Activated naive CD4-positive, alpha-beta T cell treated with anti-CD3 and anti-CD28 coated beads, Interleukin-2, amount 50 U/mL, for 72 hours (primary cell): Measurements from ENCODE around the gene KRTAP12-4. TPM values are rescaled to one million over a fixed set of nuclear protein-coding genes. Genes with fewer than 3 reads are reported as not detected.
"Not testable (repeated sequence)": the region's sequence is repeated elsewhere in the genome, so short reads cannot be mapped to it uniquely, and the experiment has no call there.

Experiments used
- ATAC-seq, 2 donors: fragments of 150-1000 bp; cut with Tn5 transposase; 2 replicates each; pipeline ENCODE4 v1.10.0; 2021; ENCODE audit warnings: mild to moderate bottlenecking in 2 of 2, moderate library complexity in 2 of 2
- DNase-seq, 2 donors: peaks; one replicate each; pipeline ENCODE4 v3.0.0; 2021 to 2022; ENCODE audit warnings: low spot score in 2 of 2
- H3K27ac Mint-ChIP-seq, 2 donors: one replicate each; pipeline ENCODE4 v1.8.0; 2022; ENCODE audit warnings: mild to moderate bottlenecking in 2 of 2, mixed read lengths in 2 of 2
- H3K36me3 Mint-ChIP-seq, 2 donors: one replicate each; pipeline ENCODE4 v1.8.0; 2022; ENCODE audit warnings: mixed read lengths in 2 of 2
- H3K9me3 Mint-ChIP-seq, 2 donors: one replicate each; pipeline ENCODE4 v1.8.0; 2022; ENCODE audit warnings: mixed read lengths in 2 of 2
- total RNA-seq, 2 donors: library from RNA; stranded (reverse); gene quantifications; one replicate each; pipeline ENCODE4 v1.2.3, GENCODE V29; 2022

Gene KRTAP12-4
- not detected for total RNA-seq

DNA sequence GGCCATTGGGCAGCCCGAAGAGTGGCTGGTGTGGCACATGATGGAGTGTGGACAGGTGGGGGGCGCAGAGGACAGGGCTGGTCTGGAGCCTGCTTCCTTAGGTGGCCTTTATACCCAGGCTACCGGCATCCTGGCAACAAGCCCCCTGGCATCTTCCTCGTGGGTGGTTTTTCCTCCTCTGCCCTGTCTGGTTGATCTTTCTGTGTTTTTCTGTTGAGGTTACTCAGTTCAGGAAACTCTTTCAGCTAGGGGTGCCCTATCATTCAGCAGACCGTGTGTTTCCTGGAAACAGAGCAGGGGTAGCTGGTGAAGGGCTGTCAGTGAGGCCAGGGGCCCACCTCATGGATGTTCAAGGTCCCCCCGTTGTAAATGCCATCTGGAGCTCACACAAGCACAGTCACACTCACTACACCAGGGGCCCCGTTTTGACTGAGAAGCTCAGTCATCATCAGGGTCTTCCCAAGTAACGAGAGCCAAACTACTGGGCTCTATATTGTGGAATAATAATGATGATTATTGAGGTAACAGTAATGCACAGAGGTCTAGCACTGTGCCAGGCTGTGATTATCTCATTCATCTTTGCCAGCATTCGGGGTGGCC lies at the start of gene KRTAP12-4:
TSS of gene KRTAP12-4 (minus strand) at position 84 of the 600 bp plus-strand sequence. CDS start at position 39, 45 bp downstream.
- no peak for DNase-seq
- no peak for ATAC-seq
- Mint-ChIP-seq H3K36me3 (peaks cover 25 to 46% of the 10 kb centered on the region in 2 donors), H3K9me3 (peaks cover 19 to 35% of the 10 kb centered on the region in 2 donors), H3K27ac (no peak within 1 kb of the TSS)

- Mint-ChIP-seq H3K36me3 (peaks cover 21 to 23% of the 10 kb centered on the region in 2 donors), H3K9me3 (peaks cover 7 to 14% of the 10 kb centered on the region in 2 donors), H3K27ac (no peak overlapping the region)
- ATAC-seq, result no peak
- DNase-seq, result no peak
These were observed 49.5 kb upstream of the KRTAP12-4 start for GRCh38 chr21:44703731-44704635.

DNA sequence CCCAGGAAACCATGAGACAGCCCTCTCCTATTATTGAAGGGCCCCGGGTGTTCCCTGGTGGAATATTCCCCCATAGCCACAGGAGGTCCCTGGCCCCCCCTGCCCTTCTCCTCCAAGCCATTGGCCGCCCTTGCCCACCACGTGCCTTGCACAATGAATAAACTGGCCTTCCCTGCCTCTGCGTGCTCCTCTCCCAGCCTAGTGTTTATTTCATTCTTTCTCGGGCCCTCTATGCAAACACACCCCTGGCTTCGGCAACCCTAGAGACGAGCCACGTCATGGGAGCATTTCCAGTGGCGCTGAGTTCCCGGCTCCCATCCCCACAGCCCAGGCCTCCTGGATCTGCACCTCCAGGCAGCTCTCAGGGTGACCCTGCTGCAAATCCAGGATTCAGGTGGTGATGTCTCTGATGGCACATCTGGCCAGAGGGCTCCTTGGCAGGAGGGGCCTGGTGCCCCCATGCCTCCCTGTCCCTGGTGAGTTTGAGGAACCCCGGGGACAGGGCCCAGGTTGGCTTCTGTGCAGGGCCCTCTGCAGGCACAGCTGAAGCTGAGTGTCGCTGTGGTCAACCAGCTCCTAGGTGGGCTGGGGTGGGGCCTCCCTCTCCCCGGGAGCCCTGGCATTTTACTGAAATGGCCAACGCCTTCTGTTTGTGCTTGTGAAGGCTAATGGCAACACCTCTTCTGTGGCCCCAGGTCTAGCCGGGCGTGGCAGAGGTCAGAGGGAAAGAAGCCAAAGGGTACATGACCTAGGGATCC lies 48.7 kb upstream of the KRTAP12-4 start:
- Mint-ChIP-seq H3K36me3 (peaks cover 21% of the 10 kb centered on the region in 2 donors), H3K9me3 (peaks cover 7 to 14% of the 10 kb centered on the region in 2 donors), H3K27ac (no peak overlapping the region)

DNA sequence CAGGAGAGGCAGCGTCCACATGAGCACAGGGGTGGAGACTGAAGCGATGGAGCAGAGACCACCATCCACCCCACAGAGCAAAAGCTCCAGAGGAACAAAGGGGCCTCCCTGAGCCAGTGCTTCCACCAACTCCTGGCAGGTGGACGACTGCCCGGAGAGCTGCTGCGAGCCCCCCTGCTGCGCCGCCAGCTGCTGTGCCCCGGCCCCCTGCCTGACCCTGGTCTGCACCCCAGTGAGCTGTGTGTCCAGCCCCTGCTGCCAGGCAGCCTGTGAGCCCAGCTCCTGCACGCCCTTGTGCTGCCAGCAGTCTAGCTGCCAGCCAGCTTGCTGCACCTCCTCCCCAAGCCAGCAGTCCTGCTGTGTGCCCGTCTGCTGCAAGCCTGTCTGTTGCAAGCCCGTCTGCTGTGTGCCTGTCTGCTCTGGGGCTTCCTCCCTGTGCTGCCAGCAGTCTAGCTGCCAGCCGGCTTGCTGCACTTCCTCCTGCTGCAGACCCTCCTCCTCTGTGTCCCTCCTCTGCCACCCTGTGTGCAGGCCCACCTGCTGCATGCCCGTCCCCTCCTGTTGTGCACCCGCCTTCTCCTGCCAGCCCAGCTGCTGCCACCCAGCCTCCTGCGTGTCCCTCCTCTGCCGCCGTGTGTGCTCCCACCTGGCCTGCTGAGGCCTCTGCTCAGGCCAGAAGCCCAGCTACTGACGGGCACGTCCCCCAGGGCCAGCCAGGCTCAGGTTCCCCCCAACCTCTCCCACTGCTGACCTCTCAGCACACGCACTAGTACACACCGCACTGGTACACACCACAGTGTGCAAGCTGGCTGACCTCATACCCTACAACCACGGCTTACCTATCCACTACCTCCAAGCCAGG lies 47.9 kb upstream of the KRTAP12-4 start:
- DNase-seq (no peak), ATAC-seq (no peak)
- no peak overlapping the region for H3K27ac Mint-ChIP-seq
- H3K9me3 Mint-ChIP-seq, result peaks cover 7 to 14% of the 10 kb centered on the region in 2 donors
- peaks cover 21% of the 10 kb centered on the region in 2 donors for H3K36me3 Mint-ChIP-seq

More for the DNA sequence above, 48.7 kb upstream of the KRTAP12-4 start:
- ATAC-seq (no peak), DNase-seq (no peak)

DNA sequence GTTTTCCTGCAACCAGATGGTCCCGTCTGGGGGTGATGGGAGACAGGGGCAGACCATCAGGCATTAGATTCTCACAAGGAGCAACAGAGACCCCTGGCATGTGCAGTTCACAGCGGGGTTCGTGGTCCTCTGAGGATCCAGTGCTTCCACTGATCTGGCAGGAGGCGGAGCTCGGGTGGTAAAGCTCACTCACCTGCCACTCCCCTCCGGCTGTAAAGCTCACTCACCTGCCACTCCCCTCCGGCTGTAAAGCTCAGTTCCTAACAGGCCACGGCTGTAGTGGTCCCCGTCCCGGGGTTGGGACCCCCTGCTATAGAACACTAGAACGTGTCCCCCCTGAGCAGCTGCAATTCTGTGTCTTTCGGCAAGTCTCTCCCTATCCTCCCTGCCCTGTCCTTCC lies 47.1 kb upstream of the KRTAP12-4 start:
- Mint-ChIP-seq H3K27ac (no peak overlapping the region), H3K36me3 (peaks cover 21% of the 10 kb centered on the region in 2 donors), H3K9me3 (peaks cover 7 to 14% of the 10 kb centered on the region in 2 donors)
- DNase-seq (no peak), ATAC-seq (no peak)

DNA sequence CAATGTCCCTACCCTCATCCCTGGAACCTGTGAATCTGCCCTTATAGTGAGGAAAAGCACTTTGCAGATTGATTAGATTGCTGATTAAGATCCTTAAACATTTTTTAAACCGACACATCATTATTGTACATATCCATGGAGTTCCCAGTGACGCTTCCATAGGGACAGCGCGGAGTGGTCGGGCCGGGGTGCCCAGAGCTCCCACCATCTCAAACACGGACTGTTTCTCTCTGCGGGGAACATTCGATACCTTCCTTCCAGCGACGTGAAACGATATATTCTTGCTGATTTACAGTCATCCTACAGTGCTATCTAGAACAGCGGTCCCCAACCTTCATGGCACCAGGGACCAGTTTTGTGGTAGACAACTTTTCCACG lies 46.6 kb upstream of the KRTAP12-4 start:
- H3K36me3 Mint-ChIP-seq, result peaks cover 16 to 17% of the 10 kb centered on the region in 2 donors
- ATAC-seq (no peak), DNase-seq (no peak)
- no peak overlapping the region for H3K27ac Mint-ChIP-seq
- H3K9me3 Mint-ChIP-seq, result peaks cover 5 to 14% of the 10 kb centered on the region in 2 donors

- DNase-seq (no peak), ATAC-seq (no peak)
- H3K9me3 Mint-ChIP-seq, result peaks cover 0 to 10% of the 10 kb centered on the region in 2 donors
- H3K36me3 Mint-ChIP-seq, result peaks cover 10 to 11% of the 10 kb centered on the region in 2 donors
- H3K27ac Mint-ChIP-seq, result no peak overlapping the region
These were observed 45.9 kb upstream of the KRTAP12-4 start for GRCh38 chr21:44700101-44701022.

DNA sequence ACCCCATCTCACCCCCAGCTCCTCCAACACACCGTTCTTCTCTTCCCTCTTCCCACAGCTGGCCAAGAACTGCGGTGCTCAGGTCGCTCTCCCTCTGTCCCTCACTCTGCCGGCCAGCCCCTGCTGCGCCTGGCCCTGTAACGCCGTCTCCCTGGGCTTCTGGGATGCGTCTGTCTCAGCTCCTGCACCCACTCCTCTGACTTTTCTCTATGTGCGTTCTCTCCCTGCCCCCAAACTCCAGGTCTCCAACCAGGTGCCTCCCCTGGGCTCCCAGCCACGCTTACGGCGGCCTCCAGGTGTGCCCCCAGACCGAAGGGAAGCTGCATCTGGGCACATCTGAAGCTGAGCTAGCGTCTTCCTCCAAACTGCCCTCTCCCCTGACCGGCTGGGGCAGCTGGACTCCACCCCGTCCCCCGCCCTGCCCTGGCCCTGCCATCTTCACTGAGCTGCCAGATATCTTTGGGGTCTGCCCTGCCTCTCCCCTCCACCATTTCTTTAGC lies 45.1 kb upstream of the KRTAP12-4 start:
- peaks cover 2 to 3% of the 10 kb centered on the region in 2 donors for H3K36me3 Mint-ChIP-seq
- no peak for DNase-seq
- ATAC-seq, result no peak
- H3K27ac Mint-ChIP-seq, result no peak overlapping the region
- peaks cover 0 to 2% of the 10 kb centered on the region in 2 donors for H3K9me3 Mint-ChIP-seq

DNA sequence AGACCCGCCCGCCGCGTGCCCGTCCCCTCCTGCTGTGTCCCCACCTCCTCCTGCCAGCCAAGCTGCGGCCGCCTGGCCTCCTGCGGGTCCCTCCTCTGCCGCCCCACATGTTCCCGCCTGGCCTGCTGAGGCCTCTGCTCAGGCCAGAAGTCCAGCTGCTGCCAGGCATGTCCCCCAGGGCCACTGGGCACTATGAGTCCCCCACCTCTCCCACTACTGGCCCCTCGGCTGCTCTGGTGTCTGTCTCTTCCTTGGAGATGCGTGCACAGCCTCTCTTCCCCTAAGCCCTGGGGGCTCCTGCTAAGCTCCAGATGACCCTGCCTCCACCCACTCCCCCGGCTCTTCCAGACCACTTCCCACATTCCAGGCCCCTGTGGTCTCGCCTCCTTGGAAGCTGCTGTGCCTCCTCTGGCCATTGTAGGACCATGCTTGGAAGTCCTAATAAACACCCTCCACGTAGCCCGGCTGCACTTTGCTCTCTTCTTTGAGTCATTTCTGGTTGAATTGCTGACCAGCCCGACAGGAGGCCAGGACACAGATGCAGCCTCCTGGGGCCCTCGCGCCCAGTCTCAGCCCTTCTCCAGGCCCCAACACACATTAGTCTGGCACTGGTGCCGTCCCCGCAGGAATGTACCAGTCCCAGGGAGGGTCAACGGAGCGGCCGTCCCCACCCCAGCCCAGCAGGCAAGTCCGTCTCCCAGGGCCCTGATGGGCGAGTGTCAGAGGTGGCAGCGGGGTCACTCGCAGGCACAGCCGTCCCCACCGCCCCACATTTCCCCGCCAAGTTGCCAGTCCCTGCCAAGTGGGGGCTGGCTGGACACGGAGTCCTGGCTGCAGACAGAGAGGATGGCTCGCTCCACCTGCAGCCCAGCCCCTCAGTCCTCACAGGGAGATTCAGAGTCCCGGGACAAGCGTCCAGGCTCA lies 43.6 kb upstream of the KRTAP12-4 start:
- Mint-ChIP-seq H3K27ac (no peak overlapping the region), H3K36me3 (peaks cover 0 to 1% of the 10 kb centered on the region in 2 donors), H3K9me3 (peaks cover 2 to 10% of the 10 kb centered on the region in 2 donors)
- ATAC-seq (no peak), DNase-seq (no peak)

DNA sequence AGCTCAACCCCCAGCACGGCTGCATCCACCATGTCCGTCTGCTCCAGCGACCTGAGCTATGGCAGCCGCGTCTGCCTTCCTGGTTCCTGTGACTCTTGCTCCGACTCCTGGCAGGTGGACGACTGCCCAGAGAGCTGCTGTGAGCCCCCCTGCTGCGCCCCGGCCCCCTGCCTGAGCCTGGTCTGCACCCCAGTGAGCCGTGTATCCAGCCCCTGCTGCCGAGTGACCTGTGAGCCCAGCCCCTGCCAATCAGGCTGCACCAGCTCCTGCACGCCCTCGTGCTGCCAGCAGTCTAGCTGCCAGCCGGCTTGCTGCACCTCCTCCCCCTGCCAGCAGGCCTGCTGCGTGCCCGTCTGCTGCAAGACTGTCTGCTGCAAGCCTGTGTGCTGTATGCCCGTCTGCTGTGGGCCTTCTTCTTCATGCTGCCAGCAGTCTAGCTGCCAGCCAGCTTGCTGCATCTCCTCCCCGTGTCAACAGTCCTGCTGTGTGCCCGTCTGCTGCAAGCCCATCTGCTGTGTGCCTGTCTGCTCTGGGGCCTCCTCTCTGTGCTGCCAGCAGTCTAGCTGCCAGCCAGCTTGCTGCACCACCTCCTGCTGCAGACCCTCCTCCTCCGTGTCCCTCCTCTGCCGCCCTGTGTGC lies 42.8 kb upstream of the KRTAP12-4 start, which contains the start of gene KRTAP10-12:
TSS of gene KRTAP10-12 (plus strand) at position 1 of the 639 bp plus-strand sequence. CDS start at position 31, 30 bp downstream.
- peaks cover 7 to 12% of the 10 kb centered on the region in 2 donors for H3K9me3 Mint-ChIP-seq
- H3K36me3 Mint-ChIP-seq, H3K27ac Mint-ChIP-seq, ATAC-seq, DNase-seq: not testable (repeated sequence)

DNA sequence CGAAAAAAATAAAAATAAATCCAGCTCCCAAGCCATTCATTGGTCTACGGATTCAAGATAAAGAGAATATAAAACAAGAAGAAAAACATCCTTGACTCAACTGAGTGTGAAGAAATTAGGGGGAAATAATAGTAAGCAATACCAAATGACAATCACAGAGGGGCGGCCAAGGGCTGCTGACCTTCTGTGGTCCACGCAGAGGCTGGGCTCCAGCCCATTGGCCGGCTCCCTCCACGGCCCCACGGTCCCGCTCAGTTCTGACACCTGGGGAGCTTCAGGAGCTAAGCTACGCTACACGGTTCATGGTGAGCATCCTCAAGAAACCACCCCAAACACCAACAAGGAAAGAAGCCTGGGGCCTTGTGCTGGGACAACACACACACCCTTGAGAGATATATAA lies 42.1 kb upstream of the KRTAP12-4 start:
- H3K27ac Mint-ChIP-seq, result no peak overlapping the region
- H3K36me3 Mint-ChIP-seq, result peaks cover 0 to 10% of the 10 kb centered on the region in 2 donors
- no peak for DNase-seq
- H3K9me3 Mint-ChIP-seq, result peaks cover 7 to 13% of the 10 kb centered on the region in 2 donors
- ATAC-seq, result no peak

GRCh38 chr21:44695641-44696040 lies 41.2 kb upstream of the KRTAP12-4 start:
- peaks cover 0 to 10% of the 10 kb centered on the region in 2 donors for H3K36me3 Mint-ChIP-seq
- no peak overlapping the region for H3K27ac Mint-ChIP-seq
- no peak for ATAC-seq
- H3K9me3 Mint-ChIP-seq, result peaks cover 7 to 13% of the 10 kb centered on the region in 2 donors
- no peak for DNase-seq

DNA sequence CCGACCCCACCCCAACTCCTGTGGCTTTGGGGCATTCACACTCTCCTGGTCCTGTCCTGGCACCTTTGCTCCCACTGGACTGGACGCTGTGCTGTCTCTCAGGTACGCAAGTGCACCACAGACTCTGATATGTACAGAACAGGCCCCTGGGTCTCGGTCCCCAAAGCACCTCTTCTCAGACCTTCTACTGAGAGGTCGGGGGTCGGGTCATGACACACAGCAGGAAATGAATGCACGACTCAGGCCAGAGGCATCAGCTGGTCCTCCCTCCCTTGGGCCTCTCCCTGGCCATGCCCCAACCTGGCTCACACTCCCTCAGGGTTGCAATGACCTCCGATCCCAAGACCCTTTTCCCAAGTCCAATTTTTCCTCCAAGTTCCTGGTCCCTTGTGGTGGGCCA lies 40.7 kb upstream of the KRTAP12-4 start:
- ATAC-seq (no peak), DNase-seq (no peak)
- Mint-ChIP-seq H3K9me3 (peaks cover 7 to 13% of the 10 kb centered on the region in 2 donors), H3K36me3 (peaks cover 0 to 10% of the 10 kb centered on the region in 2 donors), H3K27ac (no peak overlapping the region)
